ENCODE measurements around the gene SMC1A. TPM values are rescaled to one million over a fixed set of nuclear protein-coding genes. Genes with fewer than 3 reads are reported as not detected.

Gene SMC1A
- total RNA-seq, 1 experiment from 2014 or later = 100 TPM

GRCh38 chrX:53438832-53439230 lies 16.4 kb upstream of the SMC1A start:
- H3K79me2 ChIP-seq (ENCODE audit: insufficient read depth, low read length) = no peaks in the 10 kb centered on the region
- Mint-ChIP-seq H3K4me3 (no peak overlapping the region), H3K27me3 (ENCODE audit: low read depth) (peaks cover 14% of the 10 kb centered on the region), H3K27ac (no peak overlapping the region), H3K36me3 (ENCODE audit: insufficient read depth in 1 of 3, low read depth in 3 of 3) (peaks cover 0 to 2% (median 0%) of the 10 kb centered on the region in 3 experiments; a peak in 3 of 7 replicates), H3K9me3 (peaks cover 66 to 80% of the 10 kb centered on the region in 2 experiments), H3K4me1 (peaks cover 3 to 9% of the 10 kb centered on the region in 2 experiments; a peak in 3 of 4 replicates)
- no peak overlapping the region for H2BK120ac ChIP-seq (ENCODE audit: low read depth, low read length, poor library complexity, severe bottlenecking)
- no peak overlapping the region for H2BK20ac ChIP-seq (ENCODE audit: low read depth, low read length, poor library complexity, severe bottlenecking)
- no peak overlapping the region for H3K56ac ChIP-seq (ENCODE audit: insufficient read length, low read depth, low read length)
- no peak overlapping the region for H3K18ac ChIP-seq (ENCODE audit: insufficient read length, low read depth, low read length)
- H3K4me1 ChIP-seq (ENCODE audit: insufficient read depth, low read length) = no peaks in the 10 kb centered on the region
- no CpG with 5 or more reads among the region's 1 CpG for WGBS (ENCODE audit: extremely low coverage, insufficient read length, low lambda C conversion rate)
- H3K27me3 ChIP-seq (ENCODE audit: insufficient read depth, low read length) = no peaks in the 10 kb centered on the region
- H4K20me1 ChIP-seq (ENCODE audit: control insufficient read depth, insufficient read depth, insufficient read length) = no peaks in the 10 kb centered on the region
- no peak overlapping the region for H2BK12ac ChIP-seq (ENCODE audit: insufficient read length, low read depth, low read length)
- H3K4me2 ChIP-seq (ENCODE audit: insufficient read depth, insufficient read length, low read length) = no peak overlapping the region
- H3K4ac ChIP-seq (ENCODE audit: low read depth, low read length) = no peak overlapping the region
- no peak for DNase-seq
- H3K9me3 ChIP-seq (ENCODE audit: control insufficient read depth, low read depth, low read length) = peaks cover 31% of the 10 kb centered on the region
- no peak overlapping the region for H4K8ac ChIP-seq (replicated peaks; ENCODE audit: insufficient read length, low read depth, low read length)
- no peak for TF ChIP-seq CTCF (conservative IDR thresholded peaks at IDR 0.05)
- H3K27ac ChIP-seq (ENCODE audit: insufficient read length, low read depth, low read length) = no peak overlapping the region
- H3K9ac ChIP-seq (ENCODE audit: extremely low read depth, insufficient read length, low read length) = no peak overlapping the region
- H3K79me1 ChIP-seq (ENCODE audit: insufficient read depth, low read depth, low read length, poor library complexity, severe bottlenecking) = no peaks in the 10 kb centered on the region
- peaks cover 6% of the 10 kb centered on the region for H3K23me2 ChIP-seq (ENCODE audit: insufficient read length, low read depth, low read length, poor library complexity, severe bottlenecking)
- no peak overlapping the region for H4K91ac ChIP-seq (ENCODE audit: insufficient read length, low read depth, low read length)
- H4K5ac ChIP-seq (ENCODE audit: insufficient read length, low read depth, low read length) = no peak overlapping the region
- no peak overlapping the region for H2BK15ac ChIP-seq (ENCODE audit: low read depth, low read length)
- no peak overlapping the region for H2AK5ac ChIP-seq (ENCODE audit: insufficient read length, low read length)
- no peak overlapping the region for H2BK5ac ChIP-seq (ENCODE audit: insufficient read length, low read length)
- H2AFZ ChIP-seq (ENCODE audit: low read length) = no peak overlapping the region
- H3K14ac ChIP-seq (ENCODE audit: insufficient read depth, low read length) = no peak overlapping the region
- H3T11ph ChIP-seq (ENCODE audit: low read length) = no peak overlapping the region
- no peak overlapping the region for H3K23ac ChIP-seq (ENCODE audit: insufficient read length, low read depth, low read length)
